NCI-H526 (cell line): ENCODE measurements around the gene ASIC2.
"Not testable (repeated sequence)": the region's sequence is repeated elsewhere in the genome, so short reads cannot be mapped to it uniquely, and the experiment has no call there.

Source experiments
- DNase-seq, 2 experiments: peaks; one replicate each; lab custom pipeline; 2025; lab: John Stamatoyannopoulos, UW

Gene ASIC2

GRCh38 chr17:33021731-33022408 is 271.2 kb downstream of the ASIC2 start:
- DNase-seq = peak in 1 of 2 experiments; percentile 8

DNA sequence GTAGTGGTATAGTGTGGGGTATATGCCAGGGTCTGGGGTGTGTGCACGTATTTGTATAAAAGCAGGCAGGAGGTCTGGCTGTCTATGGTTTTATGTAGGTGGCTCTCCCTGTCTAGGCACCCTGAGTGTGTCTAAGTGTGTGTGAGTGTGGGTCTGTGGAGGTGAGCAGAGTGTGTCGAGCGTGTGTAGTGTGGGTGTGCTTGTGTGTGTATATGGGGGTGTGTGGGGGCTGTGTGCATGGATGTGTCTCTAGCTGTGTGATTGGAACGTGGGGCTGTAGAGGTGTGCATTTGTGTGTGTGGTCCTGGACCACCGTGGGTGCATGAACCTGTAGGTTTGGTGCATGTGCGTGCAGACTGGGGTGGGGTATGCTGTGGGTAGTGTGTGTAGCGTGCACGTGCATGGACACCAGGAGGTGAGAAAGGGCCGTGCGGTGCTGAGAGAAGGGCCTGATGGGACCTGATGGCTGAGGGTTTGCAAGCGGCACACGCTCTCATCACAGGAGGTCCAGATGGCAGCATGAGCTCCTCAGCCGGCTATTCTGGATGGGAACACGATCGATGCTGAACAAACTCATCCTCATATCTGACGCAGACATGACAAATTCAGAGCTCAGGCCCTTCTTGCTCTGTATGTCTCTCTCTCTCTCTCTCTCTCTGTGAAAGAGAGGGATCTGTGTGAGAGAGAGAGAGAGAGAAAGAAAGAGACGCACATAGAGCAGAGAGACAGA is 273.8 kb downstream of the ASIC2 start:
- DNase-seq = no peak

GRCh38 chr17:33017366-33017765 is 275.7 kb downstream of the ASIC2 start:
- no peak for DNase-seq

GRCh38 chr17:33016920-33017319 is 276.2 kb downstream of the ASIC2 start:
- peak in 1 of 2 experiments; percentile 15 for DNase-seq

DNA sequence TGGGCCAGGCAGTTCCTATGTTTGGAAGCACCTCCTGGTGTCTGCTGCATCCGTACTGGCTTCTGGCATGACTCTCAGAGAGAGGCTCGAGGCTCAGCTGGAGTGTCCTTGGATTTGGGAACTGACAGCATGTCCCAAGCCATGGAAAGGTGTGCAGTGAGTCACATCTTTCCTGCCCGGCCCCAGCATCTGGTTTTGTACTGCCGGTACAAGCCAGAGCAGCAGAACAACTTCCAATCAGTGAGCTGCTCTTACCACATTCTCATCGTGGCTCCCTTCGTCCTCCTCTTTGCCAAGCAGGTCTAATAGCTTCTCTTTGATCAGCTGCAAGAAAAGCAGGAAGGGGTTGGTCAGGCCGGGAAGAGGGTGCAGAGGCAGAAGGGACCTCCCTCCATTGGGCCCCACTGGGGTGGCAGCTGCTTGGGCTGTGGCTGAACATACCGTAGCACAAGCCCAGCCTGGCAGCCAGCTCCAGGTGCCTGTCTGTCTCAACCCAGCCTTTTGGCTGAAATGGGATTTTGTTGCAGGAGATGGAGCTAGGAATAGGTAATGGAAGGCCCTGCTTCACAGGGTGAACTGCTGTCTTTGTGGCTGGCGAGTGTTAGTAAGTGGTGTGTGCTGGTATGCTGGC is 277.3 kb downstream of the ASIC2 start:
- DNase-seq = no peak

GRCh38 chr17:33014751-33015150 is 278.3 kb downstream of the ASIC2 start:
- DNase-seq = no peak

GRCh38 chr17:33013596-33014375 is 279.3 kb downstream of the ASIC2 start:
- no peak for DNase-seq

- no peak for DNase-seq
Observed at GRCh38 chr17:33012522-33013033, 280.5 kb downstream of the ASIC2 start.

GRCh38 chr17:33009636-33010035 is 283.5 kb downstream of the ASIC2 start:
- DNase-seq = no peak

- no peak for DNase-seq
Observed at GRCh38 chr17:33007186-33007585, 285.9 kb downstream of the ASIC2 start.

DNA sequence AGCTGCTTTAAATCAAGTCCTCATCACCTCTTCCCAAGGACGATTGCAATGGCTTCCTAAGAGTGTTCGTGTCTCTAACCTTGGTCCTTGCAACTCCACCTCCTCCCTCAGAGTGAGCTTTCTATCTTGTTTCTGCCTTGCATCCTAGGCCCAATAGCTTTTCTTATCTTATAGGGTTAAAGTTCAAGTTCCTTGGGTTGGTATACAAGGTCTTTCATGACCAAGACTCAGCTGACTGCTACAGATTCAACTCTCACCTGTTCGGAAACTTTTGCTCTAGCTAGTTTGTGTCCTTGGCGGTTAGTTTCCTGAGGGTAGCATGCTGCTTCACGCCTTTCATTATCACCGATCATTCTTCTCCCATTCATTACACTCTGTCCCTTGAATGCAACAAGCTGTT is 290.8 kb downstream of the ASIC2 start:
- no peak for DNase-seq

- no peak for DNase-seq
Observed at GRCh38 chr17:32998887-32999228, 294.2 kb downstream of the ASIC2 start.

DNA sequence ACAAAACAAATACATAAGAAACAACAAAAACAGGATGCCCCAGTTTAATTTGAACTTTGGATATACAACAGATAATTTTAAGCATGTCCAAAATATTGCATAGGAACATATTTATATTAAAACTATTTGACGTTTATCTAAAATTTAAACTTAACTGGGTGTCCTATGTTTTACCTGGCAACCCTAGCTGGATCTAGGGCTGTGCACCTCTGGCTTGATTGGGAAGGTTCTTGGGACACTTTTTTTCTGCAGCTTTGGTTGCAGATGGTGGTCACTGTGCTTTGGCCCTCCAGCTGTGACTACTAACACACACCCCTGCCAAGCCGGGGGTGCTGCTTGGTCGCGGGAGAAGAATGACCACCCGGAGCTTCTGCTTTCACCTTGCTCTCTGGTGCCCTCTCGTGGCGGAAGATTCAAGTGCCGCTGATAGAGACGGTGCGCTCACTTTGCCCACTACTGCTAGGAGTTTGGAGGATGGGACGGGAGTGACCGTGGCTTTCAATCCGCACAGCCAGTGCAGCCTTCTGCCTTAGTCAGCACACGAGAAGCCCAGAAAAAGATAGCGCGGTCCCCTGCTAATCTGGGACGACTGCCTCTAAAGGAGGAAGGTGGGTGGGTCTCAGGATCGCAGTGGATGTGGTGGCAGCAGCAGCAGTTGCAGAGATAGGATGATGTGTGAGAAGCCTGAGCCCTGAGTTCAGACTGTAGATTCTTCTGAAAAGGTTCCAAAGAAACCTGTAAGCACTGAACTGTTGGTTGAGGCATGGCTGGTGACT is 294.8 kb downstream of the ASIC2 start:
- DNase-seq = peak; percentile 23 to 73

DNA sequence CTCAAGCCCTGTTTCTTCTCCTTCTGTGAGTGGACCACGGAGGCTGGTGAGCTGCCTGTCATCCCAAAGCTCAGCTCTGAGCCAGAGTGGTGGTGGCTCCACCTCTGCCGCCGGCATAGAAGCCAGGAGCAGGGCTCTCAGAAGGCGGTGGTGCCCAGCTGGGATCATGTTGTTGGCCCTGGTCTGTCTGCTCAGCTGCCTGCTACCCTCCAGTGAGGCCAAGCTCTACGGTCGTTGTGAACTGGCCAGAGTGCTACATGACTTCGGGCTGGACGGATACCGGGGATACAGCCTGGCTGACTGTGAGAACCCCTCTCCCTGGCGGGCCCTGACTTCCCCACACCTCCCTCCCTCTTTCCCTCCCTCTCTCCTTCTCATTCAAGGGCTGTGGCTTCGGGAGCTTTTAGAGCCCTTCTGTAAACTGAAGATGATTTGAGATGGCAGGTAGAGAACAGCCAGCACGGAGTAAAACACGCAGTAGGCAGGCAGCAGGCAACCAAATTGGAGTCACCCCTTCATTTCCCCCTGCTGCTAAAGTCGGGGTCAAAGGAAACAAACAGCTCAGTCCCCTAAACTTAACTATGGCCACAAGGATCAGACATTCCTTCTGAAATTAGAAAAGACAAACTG is 297.6 kb downstream of the ASIC2 start:
- no peak for DNase-seq

- DNase-seq = no peak
Observed at GRCh38 chr17:32993977-32994376, 299.1 kb downstream of the ASIC2 start.

DNA sequence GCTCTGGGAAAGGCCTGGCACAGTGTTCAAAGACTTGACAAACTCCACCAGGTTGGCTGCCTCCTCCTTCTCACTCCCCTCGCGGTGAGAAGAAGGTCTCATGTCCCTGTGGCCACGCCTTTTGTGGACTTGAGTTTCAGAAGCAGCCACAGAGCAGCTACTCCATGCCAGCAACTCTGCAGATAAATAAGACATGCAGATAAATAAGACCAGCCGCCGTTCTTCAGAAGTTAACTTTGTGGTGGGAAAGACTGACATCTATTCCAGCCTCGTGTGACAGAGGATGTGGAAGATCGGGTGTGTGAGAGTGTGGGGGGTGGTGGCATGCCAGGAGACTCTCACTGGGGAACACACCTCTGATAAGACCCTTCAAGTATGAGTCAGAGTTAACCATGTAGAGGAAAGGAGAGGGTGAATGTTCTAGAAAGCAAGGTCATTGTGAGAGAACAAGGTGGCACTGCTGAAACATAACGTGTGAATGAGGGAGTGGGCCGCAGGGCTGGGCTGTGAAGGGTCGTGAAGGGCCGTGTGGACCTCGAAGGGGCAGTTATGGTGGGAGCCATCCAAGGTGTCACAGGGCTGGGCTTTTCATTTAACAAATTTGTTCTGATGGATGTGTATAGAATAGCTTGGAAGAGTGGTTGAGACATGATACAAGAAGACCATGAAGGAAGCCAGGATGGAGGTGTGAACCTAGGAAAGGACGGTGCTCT is 300.6 kb downstream of the ASIC2 start:
- no peak for DNase-seq

GRCh38 chr17:32988481-32989101 is 304.5 kb downstream of the ASIC2 start:
- DNase-seq = no peak

DNA sequence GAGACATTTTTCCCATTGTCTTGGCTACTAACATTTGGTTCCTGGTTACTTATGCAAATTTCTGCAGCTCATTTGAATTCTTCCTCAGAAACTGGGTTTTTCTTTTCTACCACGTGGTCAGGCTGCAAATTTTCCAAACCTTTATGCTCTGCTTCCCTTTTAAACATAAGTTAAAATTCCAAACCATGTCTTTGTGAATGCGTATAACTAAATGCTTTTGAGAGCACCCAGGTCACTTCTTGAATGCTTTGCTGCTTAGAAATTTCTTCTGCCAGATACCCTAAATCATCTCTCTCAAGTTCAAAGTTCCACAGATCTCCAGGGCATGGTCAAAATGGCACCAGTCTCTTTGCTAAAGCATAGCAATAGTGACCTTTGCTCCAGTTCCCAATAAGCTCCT is 305.2 kb downstream of the ASIC2 start:
- DNase-seq = not testable (repeated sequence)

GRCh38 chr17:32987453-32987805 is 305.7 kb downstream of the ASIC2 start:
- DNase-seq = not testable (repeated sequence)
